ENCODE results near the gene THAP3. TPM values are rescaled to one million over a fixed set of nuclear protein-coding genes. Genes with fewer than 3 reads are reported as not detected.
"Not testable (repeated sequence)": the region's sequence is repeated elsewhere in the genome, so short reads cannot be mapped to it uniquely, and the experiment has no call there.

Gene THAP3
- total RNA-seq, 1 donor from 2014 or later = 29.4 TPM

- H3K27me3 ChIP-seq (ENCODE audit: control insufficient read depth, insufficient read depth, low read length) = no peaks in the 10 kb centered on the region
- TF ChIP-seq, protein P1, sequence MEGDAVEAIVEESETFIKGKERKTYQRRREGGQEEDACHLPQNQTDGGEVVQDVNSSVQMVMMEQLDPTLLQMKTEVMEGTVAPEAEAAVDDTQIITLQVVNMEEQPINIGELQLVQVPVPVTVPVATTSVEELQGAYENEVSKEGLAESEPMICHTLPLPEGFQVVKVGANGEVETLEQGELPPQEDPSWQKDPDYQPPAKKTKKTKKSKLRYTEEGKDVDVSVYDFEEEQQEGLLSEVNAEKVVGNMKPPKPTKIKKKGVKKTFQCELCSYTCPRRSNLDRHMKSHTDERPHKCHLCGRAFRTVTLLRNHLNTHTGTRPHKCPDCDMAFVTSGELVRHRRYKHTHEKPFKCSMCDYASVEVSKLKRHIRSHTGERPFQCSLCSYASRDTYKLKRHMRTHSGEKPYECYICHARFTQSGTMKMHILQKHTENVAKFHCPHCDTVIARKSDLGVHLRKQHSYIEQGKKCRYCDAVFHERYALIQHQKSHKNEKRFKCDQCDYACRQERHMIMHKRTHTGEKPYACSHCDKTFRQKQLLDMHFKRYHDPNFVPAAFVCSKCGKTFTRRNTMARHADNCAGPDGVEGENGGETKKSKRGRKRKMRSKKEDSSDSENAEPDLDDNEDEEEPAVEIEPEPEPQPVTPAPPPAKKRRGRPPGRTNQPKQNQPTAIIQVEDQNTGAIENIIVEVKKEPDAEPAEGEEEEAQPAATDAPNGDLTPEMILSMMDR (IDR thresholded peaks at IDR 0.05; ENCODE audit: insufficient read depth, low read length, poor library complexity, severe bottlenecking) = no peak
- no peak overlapping the region for H3K4me3 ChIP-seq (ENCODE audit: low read depth, low read length)
- no peaks in the 10 kb centered on the region for H3K36me3 ChIP-seq (ENCODE audit: control insufficient read depth, insufficient read depth, low read length)
- DNase-seq (ENCODE audit: low read depth) = no peak
These were observed 8.2 kb downstream of the THAP3 start for GRCh38 chr1:6632588-6633514.

DNA sequence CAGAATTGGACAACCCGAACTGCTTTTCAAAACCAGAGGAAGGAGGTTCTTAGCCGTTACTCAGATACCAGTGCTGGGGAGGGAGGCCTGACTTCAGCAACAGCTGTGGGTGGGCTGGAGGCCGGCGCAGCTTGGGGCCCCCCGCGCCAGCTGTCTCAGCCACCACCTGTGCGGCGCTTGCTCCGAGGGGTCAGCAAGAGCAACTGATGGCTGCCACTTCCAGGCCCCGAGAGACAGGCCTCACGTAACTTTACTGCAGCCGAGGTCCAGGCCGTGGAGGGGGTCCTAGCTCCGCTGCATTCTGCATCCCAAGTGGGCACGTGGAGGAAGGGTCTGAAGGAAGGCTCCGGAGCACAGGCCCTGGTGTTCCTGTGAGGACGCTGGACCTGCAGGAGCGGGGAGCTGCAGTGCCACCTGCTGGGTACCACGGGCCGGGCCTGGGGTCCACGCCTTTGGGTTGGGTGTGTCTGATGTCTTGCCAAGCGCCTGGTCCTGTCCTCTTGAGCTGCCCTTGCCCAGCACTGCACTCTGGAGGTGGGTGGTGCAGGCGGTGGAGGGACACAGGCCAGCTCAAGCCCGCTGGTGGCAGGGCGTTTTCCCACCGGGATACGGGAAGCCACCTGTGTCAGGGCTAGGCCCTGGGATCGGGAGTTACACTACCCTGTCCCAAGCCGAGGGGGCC lies 9.8 kb downstream of the THAP3 start:
- Histone ChIP-seq H3K4me3 (ENCODE audit: low read depth, low read length) (no peak overlapping the region), H3K36me3 (ENCODE audit: control insufficient read depth, insufficient read depth, low read length) (no peaks in the 10 kb centered on the region), H3K27me3 (ENCODE audit: control insufficient read depth, insufficient read depth, low read length) (no peaks in the 10 kb centered on the region)
- TF ChIP-seq, protein P1 (IDR thresholded peaks at IDR 0.05; ENCODE audit: insufficient read depth, low read length, poor library complexity, severe bottlenecking) = peak; percentile 63
- no peak for DNase-seq (ENCODE audit: low read depth)

DNA sequence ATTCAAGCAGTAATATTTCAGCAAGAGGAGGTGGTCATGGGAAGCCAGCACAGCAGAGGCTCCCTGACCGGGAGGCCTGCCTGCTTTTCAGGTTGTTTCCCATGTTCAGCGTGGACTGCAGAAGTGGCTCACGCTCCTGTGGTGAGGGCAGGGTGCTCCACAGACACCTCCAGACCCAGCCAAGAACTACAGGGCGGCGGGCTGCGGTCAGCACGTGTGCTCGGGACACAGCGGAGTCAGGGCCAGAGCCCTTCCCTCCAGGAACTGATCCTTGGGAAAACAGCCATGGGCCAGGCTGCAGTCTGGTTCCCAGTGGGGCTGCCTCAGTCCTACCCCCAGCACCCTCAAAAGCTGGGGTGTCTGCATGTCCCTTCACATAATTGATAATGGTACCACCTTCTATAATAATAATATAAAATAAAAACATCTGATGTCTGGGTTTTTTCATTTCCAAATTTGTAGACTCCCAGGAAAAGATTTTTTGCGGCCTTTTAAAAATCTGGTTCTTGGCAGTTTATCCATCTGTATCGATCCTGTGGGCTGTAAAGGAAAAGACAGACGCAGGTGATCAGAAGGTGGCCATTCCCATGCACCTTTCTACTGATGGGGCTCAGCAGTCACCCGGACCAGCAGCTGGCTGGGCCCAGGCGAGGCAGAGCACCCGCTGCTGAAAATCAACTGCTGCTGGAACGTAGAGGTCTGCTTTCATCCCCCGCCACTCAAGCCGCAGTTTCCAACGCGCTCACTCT lies 10.7 kb downstream of the THAP3 start:
- TF ChIP-seq, protein P1 (IDR thresholded peaks at IDR 0.05; ENCODE audit: insufficient read depth, low read length, poor library complexity, severe bottlenecking) = no peak
- DNase-seq (ENCODE audit: low read depth) = no peak
- no peaks in the 10 kb centered on the region for H3K36me3 ChIP-seq (ENCODE audit: control insufficient read depth, insufficient read depth, low read length)

DNA sequence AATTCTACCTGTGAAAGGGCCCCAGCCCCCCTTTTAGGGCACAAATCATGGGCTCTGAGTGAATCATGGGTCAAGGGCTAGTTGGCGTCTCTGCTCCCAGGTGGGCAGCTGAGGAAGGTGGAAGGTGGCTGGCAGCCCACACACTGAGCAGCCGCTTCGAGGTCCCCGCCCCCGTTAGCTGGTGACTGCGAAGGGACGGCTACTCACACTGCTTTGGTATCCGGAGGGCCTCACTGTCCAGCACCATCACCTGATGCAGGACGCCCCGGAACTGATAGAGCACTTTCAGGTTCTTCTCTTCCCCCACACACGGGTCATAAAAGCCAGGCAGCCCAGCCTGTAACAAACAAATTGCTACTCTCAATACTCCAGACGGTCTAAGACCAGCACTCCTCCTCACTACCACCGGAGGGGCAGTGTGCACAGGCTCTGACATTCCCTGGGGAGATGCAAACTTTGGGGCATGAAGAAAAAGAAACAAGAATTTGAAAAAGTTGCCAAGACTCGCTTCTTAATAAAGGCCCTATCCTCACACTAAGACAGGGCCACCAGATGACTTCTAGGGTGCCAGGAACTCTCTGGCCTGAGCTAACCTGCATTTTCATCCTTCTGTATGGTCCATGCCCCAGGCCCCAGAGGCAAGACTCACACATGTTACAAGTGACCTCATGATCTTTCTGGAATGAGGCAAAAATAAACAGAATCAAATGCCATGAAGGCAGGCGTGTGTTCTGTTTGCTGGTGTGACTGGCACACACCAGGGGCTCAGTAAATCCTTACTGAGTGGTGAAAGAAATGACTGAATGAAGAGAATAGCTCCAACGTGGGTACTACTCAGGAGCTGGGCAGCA lies 11.5 kb downstream of the THAP3 start:
- no peak overlapping the region for H3K4me3 ChIP-seq (ENCODE audit: low read depth, low read length)
- TF ChIP-seq, protein P1 (IDR thresholded peaks at IDR 0.05; ENCODE audit: insufficient read depth, low read length, poor library complexity, severe bottlenecking) = no peak
- H3K36me3 ChIP-seq (ENCODE audit: control insufficient read depth, insufficient read depth, low read length) = no peaks in the 10 kb centered on the region
- no peaks in the 10 kb centered on the region for H3K27me3 ChIP-seq (ENCODE audit: control insufficient read depth, insufficient read depth, low read length)
- no peak for DNase-seq (ENCODE audit: low read depth)

More for the DNA sequence above, 10.7 kb downstream of the THAP3 start:
- Histone ChIP-seq H3K27me3 (ENCODE audit: control insufficient read depth, insufficient read depth, low read length) (no peaks in the 10 kb centered on the region), H3K4me3 (ENCODE audit: low read depth, low read length) (no peak overlapping the region)

DNA sequence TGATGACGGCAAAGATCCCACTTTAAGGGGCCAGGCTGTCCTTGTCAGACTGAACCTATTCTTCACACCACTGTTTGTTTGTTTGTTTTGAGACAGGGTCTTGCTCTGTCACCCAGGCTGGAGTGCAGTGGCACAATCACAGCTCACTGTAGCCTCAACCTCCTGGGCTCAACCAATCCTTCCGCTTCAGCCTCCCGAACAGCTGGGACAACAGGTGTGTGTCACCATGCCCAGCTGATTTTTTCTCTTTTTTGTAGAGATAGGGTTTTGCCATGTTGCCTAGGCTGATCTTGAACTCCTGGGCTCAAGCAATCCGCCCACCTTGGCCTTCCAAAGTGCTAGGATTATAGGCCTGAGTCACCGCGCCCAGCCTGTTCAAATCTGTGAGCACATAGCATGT lies 12.1 kb downstream of the THAP3 start:
- H3K27me3 ChIP-seq (ENCODE audit: control insufficient read depth, insufficient read depth, low read length); H3K4me3 ChIP-seq (ENCODE audit: low read depth, low read length); H3K36me3 ChIP-seq (ENCODE audit: control insufficient read depth, insufficient read depth, low read length); DNase-seq (ENCODE audit: low read depth): not testable (repeated sequence)
